Endothelial cell (in vitro differentiated cells): Measurements from ENCODE around the gene CHAC1. TPM values are rescaled to one million over a fixed set of nuclear protein-coding genes. Genes with fewer than 3 reads are reported as not detected.
A peak's percentile ranks its signal among the peaks of the same experiment; 100 is the strongest.
"Not testable (repeated sequence)": the region's sequence is repeated elsewhere in the genome, so short reads cannot be mapped to it uniquely, and the experiment has no call there.

ENCODE experiments used
- DNase-seq: peaks from one replicate; pipeline ENCODE4 v3.0.0; 2021; ENCODE audit warnings: low spot score
- H3K27ac Mint-ChIP-seq: one replicate; pipeline ENCODE4 v1.8.0; 2021; ENCODE audit warnings: mixed read lengths, inconsistent platforms; ENCODE audit not compliant: unreplicated experiment
- H3K27me3 Mint-ChIP-seq: one replicate; pipeline ENCODE4 v1.8.0; 2021; ENCODE audit warnings: mild to moderate bottlenecking, moderate library complexity, mixed read lengths, inconsistent platforms; ENCODE audit not compliant: unreplicated experiment
- H3K36me3 Mint-ChIP-seq: one replicate; pipeline ENCODE4 v1.8.0; 2021; ENCODE audit warnings: mild to moderate bottlenecking, low read depth, mixed read lengths, inconsistent platforms; ENCODE audit not compliant: unreplicated experiment
- H3K4me1 Mint-ChIP-seq: one replicate; pipeline ENCODE4 v1.8.0; 2021; ENCODE audit warnings: mild to moderate bottlenecking, mixed read lengths, inconsistent platforms; ENCODE audit not compliant: unreplicated experiment
- H3K4me3 Mint-ChIP-seq: one replicate; pipeline ENCODE4 v1.8.0; 2021; ENCODE audit warnings: mild to moderate bottlenecking, mixed read lengths, inconsistent platforms; ENCODE audit not compliant: unreplicated experiment
- H3K9me3 Mint-ChIP-seq: one replicate; pipeline ENCODE4 v1.8.0; 2021; ENCODE audit warnings: mixed read lengths, inconsistent platforms; ENCODE audit not compliant: unreplicated experiment
- total RNA-seq: library from RNA; stranded (reverse); fragmentation: NEBNext Ultra II Directional; extraction: Animal tissue kit (Norgen Biotek cat#: 25700); gene quantifications from one replicate; pipeline ENCODE4 v1.2.1, GENCODE V29; 2021; ENCODE audit not compliant: unreplicated experiment
- TF ChIP-seq, protein P1 (sequence below): fragments of 200-600 bp; sonication (generic); IDR thresholded peaks from one replicate; pipeline ENCODE4 v1.5.0; 2021; ENCODE audit warnings: antibody characterized with exemption; ENCODE audit not compliant: unreplicated experiment

Gene CHAC1
- total RNA-seq, 1 donor from 2014 or later: 16.4 TPM

DNA sequence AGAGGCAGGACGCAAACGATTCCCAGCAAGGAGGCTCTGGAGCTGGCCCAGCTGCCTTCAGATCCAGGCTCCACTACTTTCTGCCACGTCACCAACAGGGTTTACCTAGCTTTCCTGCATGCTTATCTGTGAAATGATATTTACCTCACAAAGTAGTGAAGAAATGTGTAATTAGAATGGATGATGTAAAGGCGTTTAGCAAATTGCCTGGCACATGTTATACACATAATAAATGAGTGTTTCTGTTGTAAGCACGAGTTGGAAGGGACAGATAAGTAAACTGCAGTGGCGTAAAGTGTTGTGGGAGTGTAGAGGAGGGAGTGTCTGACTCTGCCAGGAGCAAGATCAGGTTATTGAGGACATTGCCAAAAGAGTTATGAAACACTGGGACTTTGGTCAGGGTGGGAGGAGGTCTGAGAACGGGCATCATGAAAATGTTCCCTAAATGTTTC lies 3.5 kb upstream of the CHAC1 start:
- H3K4me3 Mint-ChIP-seq: no peak overlapping the region
- H3K27me3 Mint-ChIP-seq: peaks cover 2% of the 10 kb centered on the region
- no peak for DNase-seq
- TF ChIP-seq, protein P1, sequence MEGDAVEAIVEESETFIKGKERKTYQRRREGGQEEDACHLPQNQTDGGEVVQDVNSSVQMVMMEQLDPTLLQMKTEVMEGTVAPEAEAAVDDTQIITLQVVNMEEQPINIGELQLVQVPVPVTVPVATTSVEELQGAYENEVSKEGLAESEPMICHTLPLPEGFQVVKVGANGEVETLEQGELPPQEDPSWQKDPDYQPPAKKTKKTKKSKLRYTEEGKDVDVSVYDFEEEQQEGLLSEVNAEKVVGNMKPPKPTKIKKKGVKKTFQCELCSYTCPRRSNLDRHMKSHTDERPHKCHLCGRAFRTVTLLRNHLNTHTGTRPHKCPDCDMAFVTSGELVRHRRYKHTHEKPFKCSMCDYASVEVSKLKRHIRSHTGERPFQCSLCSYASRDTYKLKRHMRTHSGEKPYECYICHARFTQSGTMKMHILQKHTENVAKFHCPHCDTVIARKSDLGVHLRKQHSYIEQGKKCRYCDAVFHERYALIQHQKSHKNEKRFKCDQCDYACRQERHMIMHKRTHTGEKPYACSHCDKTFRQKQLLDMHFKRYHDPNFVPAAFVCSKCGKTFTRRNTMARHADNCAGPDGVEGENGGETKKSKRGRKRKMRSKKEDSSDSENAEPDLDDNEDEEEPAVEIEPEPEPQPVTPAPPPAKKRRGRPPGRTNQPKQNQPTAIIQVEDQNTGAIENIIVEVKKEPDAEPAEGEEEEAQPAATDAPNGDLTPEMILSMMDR: no peak
- no peaks in the 10 kb centered on the region for H3K9me3 Mint-ChIP-seq
- H3K4me1 Mint-ChIP-seq: peaks cover 29% of the 10 kb centered on the region
- H3K36me3 Mint-ChIP-seq: peaks cover 4% of the 10 kb centered on the region
- H3K27ac Mint-ChIP-seq: no peak overlapping the region

DNA sequence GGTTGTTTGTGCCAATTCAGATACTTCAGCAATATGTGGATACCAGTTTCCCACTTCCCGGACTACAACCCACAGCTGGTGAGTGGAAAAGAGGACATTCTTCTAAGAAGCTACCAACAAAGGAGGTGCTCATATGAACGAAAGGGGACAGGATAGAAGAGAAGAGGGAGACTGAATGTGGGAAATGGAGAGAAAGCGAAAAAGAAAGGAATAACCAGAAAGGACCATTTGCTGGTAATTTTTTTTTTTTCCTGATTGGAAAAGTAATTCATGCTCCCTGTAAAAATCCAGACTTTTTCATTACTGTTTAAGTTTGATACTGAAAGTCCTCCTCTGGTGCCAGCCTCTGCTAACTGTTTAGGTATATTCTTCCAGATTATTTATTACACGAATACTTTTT lies 1.5 kb upstream of the CHAC1 start:
- Mint-ChIP-seq H3K27me3 (peaks cover 2% of the 10 kb centered on the region), H3K4me3 (peak overlapping the region; percentile 86), H3K27ac (no peak overlapping the region), H3K36me3 (peaks cover 5% of the 10 kb centered on the region), H3K4me1 (peaks cover 29% of the 10 kb centered on the region), H3K9me3 (no peaks in the 10 kb centered on the region)
- no peak for DNase-seq
- TF ChIP-seq, protein P1: no peak

DNA sequence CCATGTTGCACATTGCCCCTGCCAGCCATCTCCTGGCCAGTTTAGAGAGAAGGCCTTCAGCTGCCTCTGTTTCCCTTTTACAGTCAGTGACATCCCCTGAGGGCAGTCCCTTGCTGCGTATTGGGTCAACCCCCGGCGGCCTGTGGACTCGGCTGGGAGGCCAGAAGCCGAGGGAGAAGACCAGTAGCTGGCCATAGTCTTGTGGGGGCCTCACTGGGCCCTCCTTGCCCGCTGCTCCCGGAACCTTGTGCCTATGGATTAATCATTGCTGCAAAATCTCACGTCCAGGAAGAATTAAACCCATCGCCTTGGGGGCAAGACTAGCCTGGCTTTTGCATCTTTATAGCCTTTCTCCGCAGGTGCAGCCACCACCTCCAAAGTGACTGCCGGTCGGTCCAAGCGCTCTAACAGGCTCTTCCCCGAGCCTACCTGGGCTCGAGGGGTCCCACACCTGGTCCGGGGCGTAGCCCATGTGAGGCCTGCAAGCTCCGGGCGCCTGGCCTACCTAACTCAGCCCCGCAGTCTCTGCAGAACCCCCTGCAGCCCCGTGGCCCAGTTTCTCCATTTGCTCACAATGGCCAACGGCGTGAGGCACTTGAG lies 870 bp upstream of the CHAC1 start:
- TF ChIP-seq, protein P1: no peak
- Mint-ChIP-seq H3K27ac (no peak overlapping the region), H3K27me3 (peaks cover 2% of the 10 kb centered on the region), H3K9me3 (no peaks in the 10 kb centered on the region), H3K4me1 (peaks cover 29% of the 10 kb centered on the region), H3K4me3 (peak overlapping the region; percentile 87), H3K36me3 (peaks cover 5% of the 10 kb centered on the region)
- DNase-seq: no peak

DNA sequence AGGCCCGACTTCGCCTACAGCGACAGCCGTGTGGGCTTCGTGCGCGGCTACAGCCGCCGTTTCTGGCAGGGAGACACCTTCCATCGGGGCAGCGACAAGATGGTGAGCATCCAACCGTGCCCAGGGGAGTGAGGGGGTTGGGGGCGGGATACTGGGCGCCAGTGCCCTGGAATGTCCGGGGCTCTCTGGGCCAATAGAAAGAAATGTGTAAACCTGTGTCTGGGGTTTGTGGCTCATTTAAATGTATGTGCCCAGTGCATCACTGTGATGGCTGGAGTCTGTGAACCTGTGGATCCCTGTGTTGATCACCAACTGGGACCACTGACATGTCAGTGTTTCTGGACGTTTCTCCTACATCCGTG lies 423 bp downstream of the CHAC1 start:
- TF ChIP-seq, protein P1: no peak

DNA sequence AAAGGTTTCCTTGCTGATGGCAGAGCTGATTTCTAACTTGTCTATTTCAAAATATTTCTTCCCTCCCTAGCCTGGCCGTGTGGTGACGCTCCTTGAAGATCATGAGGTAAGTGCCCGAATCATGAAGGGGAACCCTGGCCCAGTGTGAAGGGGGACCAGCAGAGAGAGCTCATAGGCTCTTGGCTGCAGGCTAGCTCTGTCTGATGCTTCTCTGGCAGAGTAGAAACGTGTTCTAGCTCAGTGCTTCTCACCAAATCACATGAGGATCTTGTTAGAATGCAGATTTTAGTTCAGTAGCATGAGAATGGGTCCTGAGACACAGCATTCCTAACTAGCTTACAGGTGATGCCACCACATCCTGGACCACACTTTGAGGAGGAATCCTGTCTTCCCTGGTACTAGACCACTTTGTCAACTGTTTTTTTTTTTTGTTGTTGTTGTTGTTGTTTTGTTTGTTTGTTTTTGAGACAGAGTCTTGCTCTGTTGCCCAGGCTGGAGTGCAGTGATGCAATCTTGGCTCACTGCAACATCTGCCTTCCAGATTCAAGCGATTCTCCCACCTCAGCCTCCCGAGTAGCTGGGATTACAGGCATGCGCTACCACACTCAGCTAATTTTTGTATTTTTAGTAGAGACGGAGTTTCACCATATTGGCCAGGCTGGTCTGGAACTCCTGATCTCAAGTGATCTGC lies 1.0 kb downstream of the CHAC1 start:
- Mint-ChIP-seq H3K4me1 (peaks cover 26% of the 10 kb centered on the region), H3K4me3 (peak overlapping the region; percentile 92), H3K36me3 (peaks cover 16% of the 10 kb centered on the region), H3K27ac (peak overlapping the region; percentile 42)
- H3K27me3 Mint-ChIP-seq, H3K9me3 Mint-ChIP-seq, DNase-seq: not testable (repeated sequence)

More for the DNA sequence above, 423 bp downstream of the CHAC1 start:
- Mint-ChIP-seq H3K4me1 (peaks cover 28% of the 10 kb centered on the region), H3K4me3 (peak overlapping the region; percentile 92), H3K9me3 (no peaks in the 10 kb centered on the region), H3K27ac (peak overlapping the region; percentile 42), H3K36me3 (peaks cover 13% of the 10 kb centered on the region), H3K27me3 (peaks cover 4% of the 10 kb centered on the region)
- no peak for DNase-seq
